PC-3 (cell line): ENCODE results near the gene TMC3. TPM values are rescaled to one million over a fixed set of nuclear protein-coding genes. Genes with fewer than 3 reads are reported as not detected.

Source experiments
- ATAC-seq: fragments of 200-7000 bp; cut with Tn5 transposase; 2 replicates; pipeline ENCODE4 v1.9.1; 2020; ENCODE audit warnings: mild to moderate bottlenecking, moderate library complexity
- BruUV-seq: library from RNA; stranded (reverse); fragments of 400-500 nt; replicated peaks from 2 replicates; lab custom pipeline; 2021; lab: Mats Ljungman, UMichigan
- CTCF ChIA-PET: fragments of 300-600 bp; sonication (Branson Sonifier 250); formaldehyde crosslinking; loops from one replicate; lab custom pipeline; 2022; ENCODE audit warnings: antibody characterized with exemption; lab: Charles Lee
- POLR2A ChIA-PET: fragments of 300-600 bp; sonication (Branson Sonifier 250); formaldehyde crosslinking; loops from one replicate; lab custom pipeline; 2022; ENCODE audit warnings: antibody characterized with exemption; ENCODE audit not compliant: unreplicated experiment; lab: Charles Lee
- DNase-seq: peaks from one replicate; pipeline ENCODE4 v3.0.0-alpha.2; 2015
- H2AFZ ChIP-seq: fragments of 300-600 bp; sonication (generic); 2 replicates; pipeline ENCODE4 v1.6.0; 2016; ENCODE audit warnings: antibody characterized with exemption, low read length
- H3F3A ChIP-seq: fragments of 300-600 bp; sonication (generic); one replicate; pipeline ENCODE4 v1.6.0; 2017; ENCODE audit warnings: antibody characterized with exemption, low read length, control low read depth, mild to moderate bottlenecking; ENCODE audit not compliant: unreplicated experiment
- H3K27ac ChIP-seq: fragments of 300-600 bp; sonication (generic); 2 replicates; pipeline ENCODE4 v1.5.1; 2016; ENCODE audit warnings: mild to moderate bottlenecking, low read length
- H3K27me3 ChIP-seq: fragments of 300-600 bp; sonication (generic); 2 replicates; pipeline ENCODE4 v1.6.1; 2016; ENCODE audit warnings: low read length, mixed read lengths
- H3K36me3 ChIP-seq: fragments of 300-600 bp; sonication (generic); 2 replicates; pipeline ENCODE4 v1.6.1; 2016; ENCODE audit warnings: low read depth, mixed run types, low read length, mixed read lengths
- H3K4me1 ChIP-seq: fragments of 300-600 bp; sonication (generic); 2 replicates; pipeline ENCODE4 v1.5.1; 2016; ENCODE audit warnings: low read length; ENCODE audit not compliant: insufficient read depth
- H3K4me2 ChIP-seq: fragments of 300-600 bp; sonication (generic); 2 replicates; pipeline ENCODE4 v1.6.0; 2016; ENCODE audit warnings: low read length
- H3K4me3 ChIP-seq: fragments of 300-600 bp; sonication (generic); 2 replicates; pipeline ENCODE4 v1.5.1; 2016; ENCODE audit warnings: mild to moderate bottlenecking, low read length, mixed read lengths
- H3K79me2 ChIP-seq: fragments of 300-600 bp; sonication (generic); 2 replicates; pipeline ENCODE4 v1.6.1; 2017; ENCODE audit warnings: low read length, mixed read lengths
- H3K9ac ChIP-seq: fragments of 300-600 bp; sonication (generic); 2 replicates; pipeline ENCODE4 v1.6.0; 2016; ENCODE audit warnings: mild to moderate bottlenecking, low read length
- H3K9me2 ChIP-seq: fragments of 300-600 bp; sonication (generic); replicated peaks from 2 replicates; pipeline ENCODE4 v1.6.1; 2016; ENCODE audit warnings: mixed run types, low read length, mixed read lengths
- H3K9me3 ChIP-seq: fragments of 300-600 bp; sonication (generic); 2 replicates; pipeline ENCODE4 v1.6.1; 2016; ENCODE audit warnings: low read length, mixed read lengths
- H4K20me1 ChIP-seq: fragments of 300-600 bp; sonication (generic); 2 replicates; pipeline ENCODE4 v1.6.1; 2016; ENCODE audit warnings: low read length, mixed read lengths
- EZH2 ChIP-seq: fragments of 300-600 bp; sonication (generic); IDR thresholded peaks from one replicate; pipeline ENCODE4 v1.6.1; 2017; ENCODE audit warnings: antibody characterized with exemption, mild to moderate bottlenecking, low read length; ENCODE audit not compliant: unreplicated experiment
- EZH2phosphoT487 ChIP-seq: fragments of 300-600 bp; sonication (generic); IDR thresholded peaks from 2 replicates; pipeline ENCODE4 v1.6.1; 2018; ENCODE audit warnings: mild to moderate bottlenecking, antibody characterized with exemption, low read length, borderline replicate concordance
- intact Hi-C: fragments of 100-400 bp; cut with micrococcal nuclease; formaldehyde crosslinking; loops from 2 replicates; pipeline ENCODE4 v1.9.0; 2023
- total RNA-seq: library from RNA; depleted of rRNA; stranded (reverse); fragments of >200 nt; gene quantifications from 2 replicates; pipeline ENCODE4 v1.2.3, GENCODE V29; 2014
- TF ChIP-seq, protein P1 (sequence below): fragments of 300-600 bp; sonication (generic); conservative IDR thresholded peaks from 2 replicates; pipeline ENCODE4 v1.5.1; 2017; ENCODE audit warnings: antibody characterized with exemption, low read depth, mild to moderate bottlenecking, low read length

The TMC3 gene
- total RNA-seq, 1 experiment from 2014 or later, result not detected

DNA sequence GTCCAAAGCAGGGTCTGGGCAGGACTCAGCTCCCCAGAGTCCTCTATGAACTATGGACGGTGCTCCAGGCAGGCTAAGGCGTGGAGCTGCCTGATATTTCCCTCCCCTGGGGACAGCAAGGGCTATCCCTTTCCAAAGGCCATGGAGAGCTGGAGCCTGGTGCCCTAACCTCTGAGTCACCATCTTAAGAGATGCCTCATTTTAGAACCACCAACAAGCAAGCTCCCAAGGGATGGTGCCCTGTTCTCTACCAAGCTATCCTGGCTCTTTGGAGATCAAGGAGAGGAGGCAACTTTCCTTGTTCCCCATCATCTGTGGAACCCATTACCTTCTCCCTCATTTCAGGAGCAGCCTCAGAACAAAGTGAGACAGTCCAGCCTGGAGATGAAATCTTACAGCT is 65.8 kb downstream of the TMC3 start:
- no TSS peak for BruUV-seq

GRCh38 chr15:81304226-81304625 is 69.8 kb downstream of the TMC3 start:
- intact Hi-C loops, result no loop called here
- TF ChIP-seq, protein P1, sequence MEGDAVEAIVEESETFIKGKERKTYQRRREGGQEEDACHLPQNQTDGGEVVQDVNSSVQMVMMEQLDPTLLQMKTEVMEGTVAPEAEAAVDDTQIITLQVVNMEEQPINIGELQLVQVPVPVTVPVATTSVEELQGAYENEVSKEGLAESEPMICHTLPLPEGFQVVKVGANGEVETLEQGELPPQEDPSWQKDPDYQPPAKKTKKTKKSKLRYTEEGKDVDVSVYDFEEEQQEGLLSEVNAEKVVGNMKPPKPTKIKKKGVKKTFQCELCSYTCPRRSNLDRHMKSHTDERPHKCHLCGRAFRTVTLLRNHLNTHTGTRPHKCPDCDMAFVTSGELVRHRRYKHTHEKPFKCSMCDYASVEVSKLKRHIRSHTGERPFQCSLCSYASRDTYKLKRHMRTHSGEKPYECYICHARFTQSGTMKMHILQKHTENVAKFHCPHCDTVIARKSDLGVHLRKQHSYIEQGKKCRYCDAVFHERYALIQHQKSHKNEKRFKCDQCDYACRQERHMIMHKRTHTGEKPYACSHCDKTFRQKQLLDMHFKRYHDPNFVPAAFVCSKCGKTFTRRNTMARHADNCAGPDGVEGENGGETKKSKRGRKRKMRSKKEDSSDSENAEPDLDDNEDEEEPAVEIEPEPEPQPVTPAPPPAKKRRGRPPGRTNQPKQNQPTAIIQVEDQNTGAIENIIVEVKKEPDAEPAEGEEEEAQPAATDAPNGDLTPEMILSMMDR, result no peak
- TF ChIP-seq EZH2 (no peak), EZH2phosphoT487 (no peak)
- Histone ChIP-seq H3K4me1 (no peaks in the 10 kb centered on the region), H3K4me2 (no peak overlapping the region), H3K9ac (no peak overlapping the region), H2AFZ (peak overlapping the region; percentile 36), H3K36me3 (no peaks in the 10 kb centered on the region), H3K9me2 (no peaks in the 10 kb centered on the region), H3K79me2 (no peaks in the 10 kb centered on the region), H3K27me3 (no peaks in the 10 kb centered on the region), H4K20me1 (no peaks in the 10 kb centered on the region), H3F3A (no peaks in the 10 kb centered on the region), H3K9me3 (no peaks in the 10 kb centered on the region), H3K27ac (no peak overlapping the region), H3K4me3 (no peak overlapping the region)
- ATAC-seq, result no peak; the same call in 1 of the 2 replicates
- CTCF ChIA-PET, result no interaction called here
- POLR2A ChIA-PET, result no interaction called here
- BruUV-seq, result no TSS peak
- DNase-seq, result no peak

More for the DNA sequence above, 65.8 kb downstream of the TMC3 start:
- ChIA-PET POLR2A (interaction anchor here (0.6 kb wide), 1 partner anchor 40 kb away, joined by 3 read pairs; no protein-coding TSS in a partner anchor), CTCF (no interaction called here)
- Histone ChIP-seq H3K27ac (no peak overlapping the region), H3K36me3 (no peaks in the 10 kb centered on the region), H3K27me3 (no peaks in the 10 kb centered on the region), H3K9me3 (no peaks in the 10 kb centered on the region), H4K20me1 (no peaks in the 10 kb centered on the region), H3K9ac (no peak overlapping the region), H3K9me2 (no peaks in the 10 kb centered on the region), H2AFZ (no peak overlapping the region), H3K79me2 (no peaks in the 10 kb centered on the region), H3K4me1 (peaks cover 9% of the 10 kb centered on the region), H3K4me3 (no peak overlapping the region), H3K4me2 (no peak overlapping the region), H3F3A (no peaks in the 10 kb centered on the region)
- intact Hi-C loops, result no loop called here
- no peak for ATAC-seq
- DNase-seq, result no peak
- TF ChIP-seq EZH2, result no peak
- TF ChIP-seq, protein P1, result no peak

GRCh38 chr15:81303244-81304225 is 70.5 kb downstream of the TMC3 start:
- no peak for DNase-seq
- intact Hi-C loops, result no loop called here
- TF ChIP-seq, protein P1, result no peak
- no peak for TF ChIP-seq EZH2phosphoT487
- no peak for TF ChIP-seq EZH2
- H3K36me3 ChIP-seq, result no peaks in the 10 kb centered on the region
- H3K27ac ChIP-seq, result no peak overlapping the region
- H3K79me2 ChIP-seq, result no peaks in the 10 kb centered on the region
- no peaks in the 10 kb centered on the region for H3F3A ChIP-seq
- H3K27me3 ChIP-seq, result no peaks in the 10 kb centered on the region
- no peaks in the 10 kb centered on the region for H3K9me2 ChIP-seq
- no peaks in the 10 kb centered on the region for H3K9me3 ChIP-seq
- H3K4me3 ChIP-seq, result no peak overlapping the region
- H3K4me2 ChIP-seq, result no peak overlapping the region
- H3K9ac ChIP-seq, result no peak overlapping the region
- H4K20me1 ChIP-seq, result no peaks in the 10 kb centered on the region
- 0 out of 2 replicates have a peak overlapping the region, but pooled peaks have one; percentile 36 for H2AFZ ChIP-seq
- peaks cover 1% of the 10 kb centered on the region for H3K4me1 ChIP-seq
- no TSS peak for BruUV-seq
- CTCF ChIA-PET, result no interaction called here
- no peak for ATAC-seq
- POLR2A ChIA-PET, result no interaction called here
